HG03175 (cell line): ENCODE data around the gene C5orf63.
"Not testable (repeated sequence)": the region's sequence is repeated elsewhere in the genome, so short reads cannot be mapped to it uniquely, and the experiment has no call there.

ENCODE experiments used
- ATAC-seq: cut with Tn5 transposase; IDR thresholded peaks from one replicate; pipeline ENCODE4 v1.9.1; 2021; ENCODE audit warnings: mild to moderate bottlenecking, moderate library complexity; ENCODE audit not compliant: unreplicated experiment

The C5orf63 gene

GRCh38 chr5:127010362-127010761 is 62.9 kb downstream of the C5orf63 start:
- no peak for ATAC-seq

- ATAC-seq: no peak
Observed at GRCh38 chr5:127009784-127010183, 63.5 kb downstream of the C5orf63 start.

GRCh38 chr5:127008300-127008975 is 64.9 kb downstream of the C5orf63 start:
- ATAC-seq: no peak

- ATAC-seq: no peak
Observed at GRCh38 chr5:127007522-127007921, 65.8 kb downstream of the C5orf63 start.

GRCh38 chr5:127006744-127007143 is 66.6 kb downstream of the C5orf63 start:
- ATAC-seq: no peak

- ATAC-seq: not testable (repeated sequence)
Observed at GRCh38 chr5:127005282-127005681, 68.0 kb downstream of the C5orf63 start.

GRCh38 chr5:127004721-127005120 is 68.6 kb downstream of the C5orf63 start:
- ATAC-seq: no peak

GRCh38 chr5:127003798-127004495 is 69.4 kb downstream of the C5orf63 start:
- ATAC-seq: no peak

GRCh38 chr5:127002390-127002789 is 70.9 kb downstream of the C5orf63 start:
- ATAC-seq: no peak

GRCh38 chr5:127001621-127002296 is 71.5 kb downstream of the C5orf63 start:
- ATAC-seq: no peak
